GM08714 (cell line): ENCODE measurements around the gene OR2C1.

ENCODE experiments used
- H3K4me3 ChIP-seq: fragments of 200-500 bp; sonication (Bioruptor generic); 2 replicates; pipeline ENCODE4 v1.5.1; 2014; ENCODE audit warnings: mild to moderate bottlenecking, low read length, inconsistent platforms
- ZNF274 ChIP-seq: IDR thresholded peaks from 2 replicates; pipeline ENCODE4 v1.6.1; 2012; ENCODE audit warnings: mild to moderate bottlenecking, low read depth, low read length

Gene OR2C1

GRCh38 chr16:3355589-3355988 is at the start of gene OR2C1:
Gene OR2C1 (plus strand): TSS chr16:3355889. CDS start chr16:3355941, 52 bp downstream.
- no peak for TF ChIP-seq ZNF274
- H3K4me3 ChIP-seq, result no peak within 1 kb of the TSS

DNA sequence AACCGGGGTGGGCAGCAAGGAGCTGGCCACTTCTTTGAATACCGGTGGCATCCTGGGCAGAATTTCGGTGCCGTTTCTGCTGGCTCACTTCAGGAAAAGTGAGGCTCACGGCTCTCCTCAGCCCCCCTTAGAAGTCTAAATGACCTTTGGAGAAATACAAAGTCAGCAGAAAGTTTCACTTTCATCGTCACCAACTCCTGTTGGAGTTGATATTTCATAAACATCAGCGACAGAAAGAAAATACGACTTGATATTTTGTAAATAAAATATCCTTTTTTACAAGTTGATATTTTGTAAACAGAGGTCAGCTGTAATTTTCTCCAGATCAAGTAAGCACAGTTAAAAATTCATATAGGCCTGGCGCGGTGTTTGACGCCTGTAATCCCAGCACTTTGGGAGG is 49.6 kb upstream of the OR2C1 start:
- no peak for TF ChIP-seq ZNF274
- H3K4me3 ChIP-seq, result peak overlapping the region; percentile 73; the same call in 1 of the 2 replicates

DNA sequence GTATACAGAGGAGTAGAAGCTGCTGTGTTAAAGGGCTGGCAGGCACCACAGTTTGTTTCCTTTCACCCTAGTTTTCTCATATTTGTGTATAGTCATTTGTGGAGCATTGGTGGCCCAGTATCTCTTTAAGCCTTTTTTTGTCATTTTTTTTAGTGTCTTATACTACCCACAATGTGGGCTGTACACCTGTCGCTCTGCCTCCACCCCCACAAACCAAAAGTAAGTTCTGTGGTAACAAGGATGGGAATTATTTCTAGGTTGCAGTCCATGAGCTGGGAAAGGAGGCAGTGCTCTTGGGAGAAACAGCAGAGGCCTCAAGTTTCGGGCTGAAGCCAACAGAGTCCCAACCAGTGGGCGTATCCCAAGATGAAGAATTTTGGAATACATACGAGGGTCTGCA is 44.2 kb upstream of the OR2C1 start:
- TF ChIP-seq ZNF274, result no peak
- H3K4me3 ChIP-seq, result no peak overlapping the region

DNA sequence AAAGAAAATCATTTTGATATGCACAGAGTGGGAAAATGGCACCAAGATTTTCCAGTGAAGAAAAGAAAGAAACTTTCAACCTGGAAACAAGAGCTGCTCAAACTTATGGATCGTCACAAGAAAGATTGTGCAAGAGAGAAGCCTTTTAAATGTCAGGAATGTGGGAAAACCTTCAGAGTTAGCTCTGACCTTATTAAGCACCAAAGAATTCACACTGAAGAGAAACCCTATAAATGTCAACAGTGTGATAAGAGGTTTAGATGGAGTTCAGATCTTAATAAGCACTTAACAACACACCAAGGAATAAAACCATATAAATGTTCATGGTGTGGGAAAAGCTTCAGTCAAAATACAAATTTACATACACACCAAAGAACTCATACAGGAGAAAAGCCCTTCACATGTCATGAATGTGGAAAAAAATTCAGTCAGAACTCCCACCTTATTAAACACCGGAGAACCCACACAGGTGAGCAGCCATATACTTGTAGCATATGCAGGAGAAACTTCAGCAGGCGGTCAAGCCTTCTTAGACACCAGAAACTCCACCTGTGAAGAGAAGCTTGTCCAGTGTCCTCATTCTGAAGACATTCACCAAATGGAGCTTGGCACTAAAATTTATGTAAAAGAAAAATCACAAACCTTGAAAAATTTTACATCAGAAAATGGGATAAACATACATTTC is 38.2 kb upstream of the OR2C1 start:
- no peak overlapping the region for H3K4me3 ChIP-seq
- TF ChIP-seq ZNF274, result no peak

DNA sequence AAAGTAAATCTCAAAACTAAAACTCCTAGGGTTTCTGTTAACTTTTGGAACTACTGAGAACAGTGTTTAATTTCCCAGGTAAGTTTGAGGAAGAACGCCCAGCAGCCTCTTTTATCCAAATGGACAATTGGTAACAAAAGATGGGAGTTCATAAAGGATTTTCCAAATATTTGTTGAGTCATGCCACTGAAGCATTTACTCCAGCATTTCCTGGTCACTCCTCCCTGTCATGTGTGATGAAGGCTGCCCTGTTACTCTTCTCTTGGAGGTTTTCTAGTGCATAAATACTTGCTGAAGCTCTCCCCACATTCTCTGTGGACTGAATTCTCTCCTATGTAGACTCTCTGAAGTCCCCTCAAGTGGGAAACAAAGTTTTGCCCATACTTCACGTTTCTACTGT is 33.9 kb upstream of the OR2C1 start:
- H3K4me3 ChIP-seq, result no peak overlapping the region
- TF ChIP-seq ZNF274, result no peak

DNA sequence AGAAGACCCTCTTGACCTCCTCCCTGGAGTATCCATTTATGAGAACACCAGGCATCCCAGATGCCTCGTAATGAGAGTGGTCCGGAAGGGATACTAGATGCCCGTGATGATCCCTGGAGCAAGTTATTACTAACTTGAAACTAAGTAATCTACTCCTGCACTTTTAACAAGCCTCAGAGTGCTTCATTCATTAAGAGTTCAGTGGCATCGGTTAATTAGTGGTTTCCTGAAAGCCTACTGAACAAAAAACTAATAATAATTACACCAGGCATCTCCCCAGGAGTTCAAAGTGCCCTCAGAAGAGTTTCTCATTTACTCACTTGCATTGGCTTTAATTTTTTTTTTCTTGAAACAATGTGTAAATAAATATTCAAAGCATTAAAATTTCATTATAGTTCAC is 28.2 kb upstream of the OR2C1 start:
- H3K4me3 ChIP-seq, result no peak overlapping the region
- TF ChIP-seq ZNF274, result no peak

DNA sequence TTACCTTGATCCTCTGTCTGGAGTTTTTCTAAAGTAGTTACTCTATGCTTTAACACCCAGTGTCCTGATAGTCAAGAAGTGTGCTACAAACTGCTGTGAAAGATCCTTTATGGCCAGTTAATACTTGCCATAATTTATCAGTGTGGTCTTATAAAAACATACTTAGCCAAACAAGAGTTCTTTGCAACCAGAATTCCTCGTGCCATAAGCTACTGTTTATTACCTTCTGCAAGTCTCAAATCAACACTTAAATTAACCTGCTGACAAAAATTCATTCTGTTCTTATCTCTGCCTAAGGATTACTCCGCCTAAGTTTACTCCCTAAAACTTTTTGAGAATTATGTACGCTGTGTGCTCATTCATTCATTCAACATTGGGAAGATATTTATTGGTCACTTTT is 27.6 kb upstream of the OR2C1 start:
- no peak for TF ChIP-seq ZNF274
- H3K4me3 ChIP-seq, result no peak overlapping the region

GRCh38 chr16:3328643-3329042 is 27.0 kb upstream of the OR2C1 start:
- TF ChIP-seq ZNF274, result no peak
- H3K4me3 ChIP-seq, result no peak overlapping the region

GRCh38 chr16:3346041-3346440 is 9.6 kb upstream of the OR2C1 start:
- no peak for TF ChIP-seq ZNF274

DNA sequence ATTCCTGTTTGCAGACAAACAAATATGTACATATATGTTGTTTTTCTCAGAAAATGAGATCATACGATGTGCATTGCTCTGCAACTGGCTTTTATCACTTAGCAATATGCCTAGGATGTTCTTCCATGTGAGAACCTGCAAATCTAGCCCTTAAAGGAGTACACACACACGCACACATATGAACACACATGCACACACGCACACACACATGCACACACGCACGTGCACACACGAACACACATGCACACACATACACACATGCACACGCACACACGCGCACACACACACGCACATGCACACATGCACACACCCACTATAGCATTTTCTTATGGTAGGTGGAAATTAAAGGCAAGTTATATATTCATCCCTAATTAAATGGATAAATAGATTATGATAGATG is 8.1 kb upstream of the OR2C1 start:
- no peak for TF ChIP-seq ZNF274

More at GRCh38 chr16:3346041-3346440, 9.6 kb upstream of the OR2C1 start:
- no peak overlapping the region for H3K4me3 ChIP-seq

DNA sequence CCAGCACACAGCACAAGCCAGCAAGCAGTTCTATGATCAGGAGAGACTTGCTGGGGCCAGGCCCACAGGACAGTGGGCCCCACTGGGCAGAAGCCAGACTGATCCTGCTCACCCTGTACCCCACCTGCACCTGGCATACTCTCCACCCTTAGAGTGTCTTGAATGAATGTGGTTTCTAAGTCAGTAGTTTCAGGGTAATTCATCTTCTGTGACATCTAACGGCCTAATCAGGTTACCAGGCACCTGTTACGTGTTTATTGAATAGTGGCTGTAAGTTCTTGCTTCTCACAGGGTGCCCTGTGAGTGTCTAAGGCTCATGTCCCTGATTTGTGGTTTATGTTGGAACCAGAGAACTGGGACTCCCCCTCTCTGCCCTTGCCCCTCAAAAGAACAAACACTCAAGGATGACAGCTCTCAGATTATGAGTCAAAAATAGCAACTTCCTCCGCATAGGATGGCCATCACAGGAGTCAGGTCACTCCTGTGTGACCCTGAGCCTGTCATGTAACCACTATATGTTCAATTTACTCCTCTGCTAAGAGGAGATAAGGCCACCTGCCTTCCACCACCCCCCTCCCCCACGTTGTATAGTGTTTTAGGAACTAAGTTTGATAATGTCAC is 7.0 kb upstream of the OR2C1 start:
- TF ChIP-seq ZNF274, result no peak
- no peak overlapping the region for H3K4me3 ChIP-seq

More for the DNA sequence above, 8.1 kb upstream of the OR2C1 start:
- no peak overlapping the region for H3K4me3 ChIP-seq

GRCh38 chr16:3349175-3349574 is 6.5 kb upstream of the OR2C1 start:
- no peak overlapping the region for H3K4me3 ChIP-seq
- no peak for TF ChIP-seq ZNF274

DNA sequence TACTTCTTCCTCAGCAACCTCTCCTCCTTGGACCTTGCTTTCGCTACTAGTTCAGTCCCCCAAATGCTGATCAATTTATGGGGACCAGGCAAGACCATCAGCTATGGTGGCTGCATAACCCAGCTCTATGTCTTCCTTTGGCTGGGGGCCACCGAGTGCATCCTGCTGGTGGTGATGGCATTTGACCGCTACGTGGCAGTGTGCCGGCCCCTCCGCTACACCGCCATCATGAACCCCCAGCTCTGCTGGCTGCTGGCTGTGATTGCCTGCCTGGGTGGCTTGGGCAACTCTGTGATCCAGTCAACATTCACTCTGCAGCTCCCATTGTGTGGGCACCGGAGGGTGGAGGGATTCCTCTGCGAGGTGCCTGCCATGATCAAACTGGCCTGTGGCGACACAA is 429 bp downstream of the OR2C1 start:
- H3K4me3 ChIP-seq, result no peak overlapping the region
- TF ChIP-seq ZNF274, result no peak

GRCh38 chr16:3358871-3359270 is 3.2 kb downstream of the OR2C1 start:
- H3K4me3 ChIP-seq, result no peak overlapping the region
- no peak for TF ChIP-seq ZNF274

- TF ChIP-seq ZNF274, result no peak
These were observed 7.2 kb downstream of the OR2C1 start for GRCh38 chr16:3362931-3363330.

More at GRCh38 chr16:3362931-3363330, 7.2 kb downstream of the OR2C1 start:
- no peak overlapping the region for H3K4me3 ChIP-seq
